Cardiac muscle cell (in vitro differentiated cells and primary cell): ENCODE measurements around the gene MANSC1. TPM values are rescaled to one million over a fixed set of nuclear protein-coding genes. Genes with fewer than 3 reads are reported as not detected.
"Not testable (repeated sequence)": the region's sequence is repeated elsewhere in the genome, so short reads cannot be mapped to it uniquely, and the experiment has no call there.

Source experiments
- DNase-seq, 2 donors: peaks; one replicate each; pipeline versions ENCODE4 v3.0.0 to v3.0.0-alpha.2; 2010 to 2017; ENCODE audit warnings: low read depth in 1 of 2, low spot score in 1 of 2
- H3K27ac ChIP-seq: fragments of 200-600 bp; sonication (generic); 2 replicates; pipeline ENCODE4 v1.5.1; 2016
- H3K27me3 ChIP-seq: fragments of 200-600 bp; sonication (generic); 2 replicates; pipeline ENCODE4 v1.6.0; 2016; ENCODE audit warnings: control low read depth
- H3K36me3 ChIP-seq: fragments of 200-600 bp; sonication (generic); 2 replicates; pipeline ENCODE4 v1.5.1; 2016; ENCODE audit warnings: control low read depth
- H3K4me1 ChIP-seq: fragments of 200-600 bp; sonication (generic); 2 replicates; pipeline ENCODE4 v1.8.1; 2017; ENCODE audit warnings: low read depth, mild to moderate bottlenecking, mixed run types
- H3K4me3 ChIP-seq: fragments of 200-600 bp; sonication (generic); 2 replicates; pipeline ENCODE4 v1.5.1; 2016; ENCODE audit warnings: mild to moderate bottlenecking
- H3K9me3 ChIP-seq: fragments of 200-600 bp; sonication (generic); 2 replicates; pipeline ENCODE4 v1.5.1; 2017; ENCODE audit warnings: low read depth, mild to moderate bottlenecking, control low read depth
- polyA plus RNA-seq: library from polyadenylated mRNA; unstranded; fragments of >200 nt; fragmentation: Nextera tagmentation; extraction: Ambion mirVana; gene quantifications from 2 replicates; pipeline ENCODE4 v1.2.1, GENCODE V29; 2016
- total RNA-seq: library from RNA; depleted of rRNA; stranded (reverse); fragments of >200 nt; gene quantifications from 2 replicates; pipeline ENCODE4 v1.2.3, GENCODE V29; 2016
- TF ChIP-seq, protein P1 (sequence below): IDR thresholded peaks from 2 replicates; pipeline ENCODE4 v1.5.1; 2012; ENCODE audit warnings: low read depth, mild to moderate bottlenecking, low read length

MANSC1 gene
- total and polyA plus RNA-seq, 2 experiments from 2014 or later: 2.6 to 7.3 TPM

DNA sequence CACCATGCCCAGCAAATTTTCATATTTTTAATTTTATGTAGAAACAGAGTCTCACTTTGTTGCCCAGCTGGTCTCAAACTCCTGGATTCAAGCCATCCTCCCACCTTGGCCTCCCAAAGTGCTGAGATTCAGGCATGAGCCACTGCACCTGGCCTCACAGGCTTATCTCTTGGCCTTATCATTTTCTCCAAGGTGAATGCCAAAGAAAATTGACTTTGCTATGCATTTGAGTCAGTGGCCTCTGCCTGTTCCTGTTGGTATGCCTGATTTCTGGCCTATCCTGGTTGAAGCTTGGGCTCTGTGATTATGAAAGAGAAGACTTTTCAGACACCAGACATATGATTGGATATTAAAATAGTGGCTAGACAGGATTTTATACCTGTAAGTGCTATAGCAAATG, 34.2 kb downstream of the MANSC1 start:
- TF ChIP-seq, protein P1, sequence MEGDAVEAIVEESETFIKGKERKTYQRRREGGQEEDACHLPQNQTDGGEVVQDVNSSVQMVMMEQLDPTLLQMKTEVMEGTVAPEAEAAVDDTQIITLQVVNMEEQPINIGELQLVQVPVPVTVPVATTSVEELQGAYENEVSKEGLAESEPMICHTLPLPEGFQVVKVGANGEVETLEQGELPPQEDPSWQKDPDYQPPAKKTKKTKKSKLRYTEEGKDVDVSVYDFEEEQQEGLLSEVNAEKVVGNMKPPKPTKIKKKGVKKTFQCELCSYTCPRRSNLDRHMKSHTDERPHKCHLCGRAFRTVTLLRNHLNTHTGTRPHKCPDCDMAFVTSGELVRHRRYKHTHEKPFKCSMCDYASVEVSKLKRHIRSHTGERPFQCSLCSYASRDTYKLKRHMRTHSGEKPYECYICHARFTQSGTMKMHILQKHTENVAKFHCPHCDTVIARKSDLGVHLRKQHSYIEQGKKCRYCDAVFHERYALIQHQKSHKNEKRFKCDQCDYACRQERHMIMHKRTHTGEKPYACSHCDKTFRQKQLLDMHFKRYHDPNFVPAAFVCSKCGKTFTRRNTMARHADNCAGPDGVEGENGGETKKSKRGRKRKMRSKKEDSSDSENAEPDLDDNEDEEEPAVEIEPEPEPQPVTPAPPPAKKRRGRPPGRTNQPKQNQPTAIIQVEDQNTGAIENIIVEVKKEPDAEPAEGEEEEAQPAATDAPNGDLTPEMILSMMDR: no peak
- H3K9me3 ChIP-seq: no peaks in the 10 kb centered on the region
- no peak for DNase-seq
- H3K27me3 ChIP-seq: no peaks in the 10 kb centered on the region
- H3K27ac ChIP-seq: no peak overlapping the region
- no peaks in the 10 kb centered on the region for H3K4me1 ChIP-seq
- H3K4me3 ChIP-seq: no peak overlapping the region
- H3K36me3 ChIP-seq: no peaks in the 10 kb centered on the region

DNA sequence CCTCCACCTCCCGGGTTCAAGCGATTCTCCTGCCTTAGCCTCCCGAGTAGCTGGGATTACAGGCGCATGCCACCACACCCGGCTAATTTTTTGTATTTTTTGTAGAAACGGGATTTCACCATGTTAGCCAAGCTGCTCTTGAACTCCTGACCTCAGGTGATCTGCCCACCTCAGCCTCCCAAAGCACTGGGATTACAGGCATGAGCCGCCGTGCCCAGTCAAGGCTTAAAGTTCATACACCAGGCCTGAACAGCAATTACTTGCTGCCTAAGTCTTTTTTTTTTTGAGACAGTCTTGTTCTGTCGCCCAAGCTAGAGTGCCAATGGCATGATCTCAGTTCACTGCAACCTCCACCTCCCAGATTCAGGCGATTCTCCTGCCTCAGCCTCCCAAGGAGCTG, 39.3 kb downstream of the MANSC1 start:
- not testable (repeated sequence) for H3K27ac ChIP-seq, DNase-seq, H3K27me3 ChIP-seq, H3K9me3 ChIP-seq, H3K4me1 ChIP-seq, H3K36me3 ChIP-seq, H3K4me3 ChIP-seq

- peak in 1 of 2 donors; percentile 10 for DNase-seq
- Histone ChIP-seq H3K27me3 (no peaks in the 10 kb centered on the region), H3K27ac (no peak overlapping the region), H3K4me3 (no peak overlapping the region), H3K4me1 (no peaks in the 10 kb centered on the region), H3K9me3 (no peaks in the 10 kb centered on the region), H3K36me3 (no peaks in the 10 kb centered on the region)
- TF ChIP-seq, protein P1: no peak
Measured at GRCh38 chr12:12305568-12306300, 44.3 kb downstream of the MANSC1 start.

- H3K9me3 ChIP-seq: no peaks in the 10 kb centered on the region
- no peaks in the 10 kb centered on the region for H3K36me3 ChIP-seq
- H3K27ac ChIP-seq: no peak overlapping the region
- DNase-seq: no peak
- H3K4me3 ChIP-seq: no peak overlapping the region
- TF ChIP-seq, protein P1: no peak
- H3K27me3 ChIP-seq: no peaks in the 10 kb centered on the region
- no peaks in the 10 kb centered on the region for H3K4me1 ChIP-seq
Measured at GRCh38 chr12:12302976-12303375, 47.1 kb downstream of the MANSC1 start.

DNA sequence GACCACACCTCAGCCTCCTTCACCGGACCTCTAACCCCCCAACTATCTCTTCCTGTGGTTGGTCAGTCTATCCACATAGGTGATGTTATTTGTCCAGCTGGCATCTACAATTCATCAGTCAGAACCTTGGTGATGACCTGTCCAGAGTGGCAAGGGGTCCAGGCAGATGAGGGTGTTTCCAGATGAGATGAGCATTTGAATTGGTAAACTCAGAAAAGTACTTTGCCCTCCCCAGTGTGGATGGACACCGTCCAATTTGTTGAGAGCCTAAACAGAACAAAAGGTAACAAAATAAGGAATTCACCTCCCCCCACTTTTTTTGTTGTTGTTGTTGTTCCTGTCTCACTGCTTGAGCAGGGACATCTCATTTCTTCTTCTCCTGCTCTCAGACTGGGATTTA, 48.9 kb downstream of the MANSC1 start:
- Histone ChIP-seq H3K4me1 (no peaks in the 10 kb centered on the region), H3K9me3 (no peaks in the 10 kb centered on the region), H3K27ac (no peak overlapping the region), H3K4me3 (no peak overlapping the region), H3K36me3 (no peaks in the 10 kb centered on the region), H3K27me3 (no peaks in the 10 kb centered on the region)
- TF ChIP-seq, protein P1: no peak
- no peak for DNase-seq

- Histone ChIP-seq H3K9me3 (no peaks in the 10 kb centered on the region), H3K27ac (no peak overlapping the region), H3K4me3 (no peak overlapping the region), H3K27me3 (no peaks in the 10 kb centered on the region), H3K36me3 (no peaks in the 10 kb centered on the region), H3K4me1 (no peaks in the 10 kb centered on the region)
- no peak for DNase-seq
- TF ChIP-seq, protein P1: no peak
Measured at GRCh38 chr12:12297201-12297830, 52.7 kb downstream of the MANSC1 start.
